Choroid plexus epithelial cell (primary cell): ENCODE results near the gene ZFHX3.

Experiments
- DNase-seq: peaks from one replicate; pipeline ENCODE4 v3.0.0-alpha.2; 2010; ENCODE audit warnings: low read depth
- H3K4me3 ChIP-seq: 2 replicates; pipeline ENCODE4 v1.5.1; 2011; ENCODE audit warnings: low read depth, mild to moderate bottlenecking, control low read depth, low read length, moderate library complexity
- TF ChIP-seq, protein P1 (sequence below): conservative IDR thresholded peaks from 2 replicates; pipeline ENCODE4 v1.5.1; 2011; ENCODE audit warnings: low read depth, mild to moderate bottlenecking, control low read depth, inconsistent platforms, low read length, moderate library complexity

The ZFHX3 gene

DNA sequence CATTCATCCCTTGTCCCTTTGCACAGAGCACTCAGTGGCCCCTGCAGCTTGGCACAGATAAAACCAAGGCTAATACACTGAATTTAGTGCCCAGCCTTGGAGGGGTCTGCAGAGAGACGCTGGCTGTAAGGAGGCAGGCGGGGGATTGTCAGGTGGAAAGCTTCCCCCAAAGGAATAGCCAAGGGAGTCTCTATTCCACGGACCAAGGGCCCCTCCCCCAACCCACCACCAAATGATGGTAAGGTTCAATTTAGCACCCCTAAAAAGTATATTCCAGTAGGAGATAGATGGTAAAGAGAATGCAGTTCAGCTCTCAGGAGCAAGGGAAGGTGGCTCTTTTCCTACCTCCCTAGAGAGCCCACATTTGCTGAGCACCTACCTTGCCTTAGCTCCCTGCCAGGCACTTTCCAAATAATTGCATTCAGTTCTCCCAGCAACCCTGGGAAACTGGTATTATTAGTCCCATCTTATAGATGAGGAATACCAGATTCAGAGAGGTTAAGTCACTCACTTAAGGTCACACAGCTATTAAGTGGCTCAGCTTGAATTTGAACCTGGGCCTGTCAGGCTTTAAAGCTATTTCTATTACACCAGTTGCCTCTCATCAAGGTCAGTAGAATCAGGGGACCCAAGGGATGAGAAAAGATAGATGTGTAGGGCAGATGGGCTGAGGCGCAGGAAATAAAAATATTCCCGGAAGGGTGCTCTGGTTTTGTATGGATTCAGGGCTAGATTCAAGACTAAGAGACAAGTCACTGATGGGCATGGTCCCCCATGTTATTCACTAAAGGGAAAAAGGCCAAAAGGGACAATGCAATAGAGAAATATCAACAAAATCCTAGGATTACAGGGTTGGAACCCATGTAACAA is 20.0 kb upstream of the ZFHX3 start:
- H3K4me3 ChIP-seq, result no peak overlapping the region
- no peak for DNase-seq
- TF ChIP-seq, protein P1, sequence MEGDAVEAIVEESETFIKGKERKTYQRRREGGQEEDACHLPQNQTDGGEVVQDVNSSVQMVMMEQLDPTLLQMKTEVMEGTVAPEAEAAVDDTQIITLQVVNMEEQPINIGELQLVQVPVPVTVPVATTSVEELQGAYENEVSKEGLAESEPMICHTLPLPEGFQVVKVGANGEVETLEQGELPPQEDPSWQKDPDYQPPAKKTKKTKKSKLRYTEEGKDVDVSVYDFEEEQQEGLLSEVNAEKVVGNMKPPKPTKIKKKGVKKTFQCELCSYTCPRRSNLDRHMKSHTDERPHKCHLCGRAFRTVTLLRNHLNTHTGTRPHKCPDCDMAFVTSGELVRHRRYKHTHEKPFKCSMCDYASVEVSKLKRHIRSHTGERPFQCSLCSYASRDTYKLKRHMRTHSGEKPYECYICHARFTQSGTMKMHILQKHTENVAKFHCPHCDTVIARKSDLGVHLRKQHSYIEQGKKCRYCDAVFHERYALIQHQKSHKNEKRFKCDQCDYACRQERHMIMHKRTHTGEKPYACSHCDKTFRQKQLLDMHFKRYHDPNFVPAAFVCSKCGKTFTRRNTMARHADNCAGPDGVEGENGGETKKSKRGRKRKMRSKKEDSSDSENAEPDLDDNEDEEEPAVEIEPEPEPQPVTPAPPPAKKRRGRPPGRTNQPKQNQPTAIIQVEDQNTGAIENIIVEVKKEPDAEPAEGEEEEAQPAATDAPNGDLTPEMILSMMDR, result no peak

DNA sequence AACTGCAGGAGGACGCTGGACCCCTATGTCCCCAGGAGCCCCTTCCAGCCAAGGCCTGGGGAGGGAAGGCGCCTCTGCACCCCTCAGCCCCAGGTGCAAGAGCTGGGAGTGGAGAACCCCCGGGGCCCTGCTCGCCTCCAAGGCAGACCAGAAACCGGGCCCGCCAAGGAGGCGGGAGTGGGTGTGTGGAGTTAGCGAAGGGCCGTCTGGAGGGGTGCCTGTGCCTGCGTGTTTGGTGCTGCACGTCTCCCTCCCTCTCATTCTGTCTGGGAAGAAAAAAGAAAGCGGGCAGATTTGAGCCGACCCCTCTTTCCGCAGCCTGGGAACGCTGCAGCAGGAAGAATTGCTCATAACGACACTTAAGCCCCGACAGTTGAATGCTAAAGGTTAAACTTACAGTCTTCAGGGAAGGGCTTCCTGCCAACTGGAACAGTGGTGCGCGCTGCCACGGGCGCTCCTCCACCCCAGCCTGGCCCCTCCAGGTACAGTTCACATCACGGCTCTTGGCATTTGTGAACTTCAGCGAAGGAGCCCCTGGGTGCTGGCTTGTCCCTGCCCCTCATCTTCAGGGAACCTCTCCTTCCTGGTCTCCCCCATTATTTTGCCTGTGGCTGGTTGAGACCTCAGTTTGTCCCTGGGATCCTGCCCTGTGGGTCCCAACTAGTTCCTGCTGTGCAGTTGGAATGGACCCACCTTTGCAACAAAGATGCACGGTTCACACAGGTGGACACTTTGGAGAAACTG is 19.2 kb upstream of the ZFHX3 start:
- H3K4me3 ChIP-seq, result peak overlapping the region; percentile 6
- DNase-seq, result peak; percentile 60
- TF ChIP-seq, protein P1, result no peak

DNA sequence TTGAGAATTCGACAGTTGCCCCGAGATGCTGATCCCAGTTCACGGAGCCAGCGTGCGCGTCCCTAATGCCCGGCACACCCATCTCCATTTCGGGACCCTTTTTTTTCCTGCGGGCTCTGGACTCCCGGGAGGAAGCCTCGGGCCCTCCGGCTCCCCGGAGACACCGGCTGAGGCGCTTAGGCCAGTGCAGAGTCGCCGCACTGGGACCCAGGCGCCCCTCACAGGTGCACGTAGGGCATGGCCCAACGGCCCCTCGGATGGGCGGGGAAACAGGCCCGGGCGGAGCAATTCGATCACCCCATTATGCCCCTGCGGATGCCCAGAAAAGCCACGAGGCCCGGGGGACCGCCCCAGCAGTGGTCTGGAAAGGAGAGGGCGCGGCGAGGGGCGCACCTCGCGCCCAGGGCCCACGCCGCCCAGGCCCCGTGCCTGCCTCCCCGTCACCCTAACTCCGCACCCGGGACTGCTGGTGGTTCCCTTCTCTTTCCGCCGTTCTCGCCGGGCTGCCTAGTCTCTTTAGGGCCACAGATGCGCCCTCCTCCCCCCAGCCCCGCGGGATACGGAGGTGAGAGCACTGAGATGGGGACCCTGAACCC is 18.5 kb upstream of the ZFHX3 start:
- no peak for DNase-seq
- peak overlapping the region; percentile 26 for H3K4me3 ChIP-seq
- TF ChIP-seq, protein P1, result no peak

DNA sequence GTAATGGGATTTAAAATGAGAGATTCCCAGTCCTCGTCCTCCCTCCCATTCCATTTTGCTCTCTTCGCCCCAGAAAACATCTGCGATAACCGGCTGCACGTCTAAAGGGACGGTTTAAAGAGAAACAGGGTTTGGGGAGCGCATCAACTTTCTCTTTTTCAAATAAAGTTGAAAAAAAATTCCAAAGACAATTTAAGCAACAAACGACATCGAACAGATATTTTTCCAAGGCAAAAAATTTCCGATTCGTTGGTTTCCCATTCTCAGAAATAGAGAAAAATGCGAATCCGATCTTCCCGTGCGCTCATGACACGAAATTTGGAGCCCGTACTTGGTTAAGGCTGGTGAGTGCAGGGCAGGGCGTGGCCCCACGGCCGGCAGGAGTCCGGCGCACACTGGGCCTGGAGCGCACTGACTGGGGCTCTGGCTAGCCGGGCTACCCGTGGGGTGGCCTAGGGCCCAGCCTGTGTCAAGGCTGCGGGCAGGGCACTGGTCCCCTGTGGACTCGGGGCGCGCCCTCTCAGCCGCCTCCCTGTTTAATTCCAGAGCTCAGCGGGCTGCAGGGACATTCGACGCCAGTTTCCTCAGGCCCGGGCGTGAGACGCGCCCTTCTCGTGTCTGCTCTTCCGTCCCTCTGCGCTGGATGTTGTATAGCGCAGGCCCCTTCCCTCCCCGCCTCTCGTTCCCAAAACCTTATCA is 17.9 kb upstream of the ZFHX3 start:
- no peak for DNase-seq
- H3K4me3 ChIP-seq, result peak overlapping the region; percentile 26
- TF ChIP-seq, protein P1, result no peak

DNA sequence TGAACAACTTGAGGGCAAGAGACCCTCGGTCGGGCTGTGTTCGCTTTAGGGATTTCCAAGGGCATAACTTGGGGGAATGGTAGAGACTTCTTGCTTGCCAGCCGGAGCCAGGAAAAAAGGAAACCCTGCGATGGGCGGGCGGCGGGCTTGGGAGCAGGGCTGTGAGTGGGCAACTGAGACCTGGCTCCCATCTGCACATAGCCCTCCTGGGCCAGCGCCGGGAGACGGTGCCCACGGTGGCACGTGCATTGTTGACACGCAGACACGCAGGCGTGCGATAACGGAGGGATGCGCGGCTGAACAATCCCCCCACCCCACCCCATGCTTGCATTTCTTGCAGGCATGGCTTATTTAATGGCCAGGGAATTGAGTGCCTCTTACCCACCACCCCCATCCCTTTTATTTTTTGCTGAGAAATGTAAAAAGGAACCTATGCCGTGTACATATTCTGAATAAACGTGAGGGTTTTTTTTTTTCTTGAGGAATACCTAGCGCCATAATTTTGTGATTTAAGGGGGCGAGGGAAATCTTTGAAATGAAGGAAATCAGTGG is 17.1 kb upstream of the ZFHX3 start:
- TF ChIP-seq, protein P1, result no peak
- peak overlapping the region; percentile 34 for H3K4me3 ChIP-seq
- DNase-seq, result no peak

DNA sequence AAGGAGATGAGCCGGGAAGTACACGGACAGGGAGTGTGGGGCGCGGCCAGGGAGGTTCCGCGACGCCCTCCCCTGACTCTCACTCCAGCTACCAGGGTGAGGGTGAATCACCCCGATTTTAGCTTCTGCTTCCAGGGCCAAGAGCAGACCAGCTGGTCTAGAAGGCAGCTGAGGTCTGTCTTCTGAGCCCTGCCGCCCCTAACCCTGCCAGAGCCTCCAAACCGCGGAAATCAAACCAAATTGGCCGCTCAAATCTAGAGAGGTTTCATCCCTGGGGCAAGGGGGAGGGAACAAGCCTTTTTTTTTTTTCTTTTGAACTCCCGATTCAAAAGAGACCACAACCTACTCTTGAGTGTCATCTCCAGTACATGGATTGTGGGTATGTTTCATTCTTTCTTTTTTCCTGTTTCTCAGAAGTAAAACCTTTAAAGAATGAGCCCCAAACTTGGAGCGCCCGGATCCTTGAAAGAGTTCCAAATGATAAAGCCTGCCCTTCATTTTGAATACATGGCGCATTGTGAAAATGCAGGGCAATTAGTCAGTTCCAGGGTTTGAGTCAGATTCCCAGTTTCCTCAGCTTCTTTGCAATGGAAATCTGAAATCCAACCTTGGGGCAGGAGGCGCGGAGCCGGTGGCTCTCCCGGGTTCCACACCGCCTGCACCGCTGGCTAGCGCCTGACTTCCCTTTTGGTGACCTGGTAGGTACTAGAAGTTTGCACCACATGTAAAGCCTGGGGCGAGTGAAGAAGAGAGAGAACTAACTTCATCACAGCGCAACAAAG is 16.5 kb upstream of the ZFHX3 start:
- peak overlapping the region; percentile 34 for H3K4me3 ChIP-seq
- TF ChIP-seq, protein P1, result no peak
- DNase-seq, result no peak
